Measurements from ENCODE around the gene ATG2A. TPM values are rescaled to one million over a fixed set of nuclear protein-coding genes. Genes with fewer than 3 reads are reported as not detected.
"Not testable (repeated sequence)": the region's sequence is repeated elsewhere in the genome, so short reads cannot be mapped to it uniquely, and the experiment has no call there.

The ATG2A gene
- polyA plus RNA-seq, 10 donors: 8.1 to 13.5 (median 11.1) TPM

- DNase-seq: peak in 2 of 3 donors; percentile 67 to 82
Observed at GRCh38 chr11:64854534-64855502, 62.2 kb downstream of the ATG2A start.

GRCh38 chr11:64854157-64854533, 62.9 kb downstream of the ATG2A start:
- DNase-seq: no peak

- DNase-seq: no peak
Observed at GRCh38 chr11:64853709-64854108, 63.3 kb downstream of the ATG2A start.

- DNase-seq: no peak
Observed at GRCh38 chr11:64852804-64853509, 64.1 kb downstream of the ATG2A start.

GRCh38 chr11:64851831-64852351, 65.1 kb downstream of the ATG2A start:
- no peak for DNase-seq

- peak in 1 of 3 donors; percentile 41 for DNase-seq
Observed at GRCh38 chr11:64850979-64851567, 65.9 kb downstream of the ATG2A start.

- peak in 1 of 3 donors; percentile 44 for DNase-seq
Observed at GRCh38 chr11:64849598-64850356, 67.2 kb downstream of the ATG2A start.

- DNase-seq: no peak
Observed at GRCh38 chr11:64848826-64849597, 68.0 kb downstream of the ATG2A start.

GRCh38 chr11:64848214-64848825, 68.7 kb downstream of the ATG2A start:
- no peak for DNase-seq

- peak; percentile 86 to 94 (median 91) for DNase-seq
Observed at GRCh38 chr11:64846998-64847666, 69.9 kb downstream of the ATG2A start.

- not testable (repeated sequence) for DNase-seq
Observed at GRCh38 chr11:64845776-64846129, 71.3 kb downstream of the ATG2A start.

GRCh38 chr11:64845129-64845775, 71.8 kb downstream of the ATG2A start:
- DNase-seq: no peak

Other genes with a start within 250 kb of the ATG2A start
- gene NRXN2, start 194.0 kb downstream of the ATG2A start, polyA plus RNA-seq (ENCODE audit: insufficient read length in 10 of 10): 10 to 100 TPM; 16.4 to 36.8 (median 26.1) TPM
- 10 to 100 TPM; 13.3 to 60.2 (median 40.2) TPM for gene RASGRP2, start 173.1 kb downstream of the ATG2A start, polyA plus RNA-seq (ENCODE audit: insufficient read length in 10 of 10)
- gene PYGM, start 157.2 kb downstream of the ATG2A start, polyA plus RNA-seq (ENCODE audit: insufficient read length in 10 of 10): 100 to 1,000 TPM in 9 of 10 donors, 10 to 100 TPM in 1; 56.2 to 435 (median 195) TPM
- gene SF1, start 138.7 kb downstream of the ATG2A start, polyA plus RNA-seq (ENCODE audit: insufficient read length in 10 of 10): 100 to 1,000 TPM; 158 to 288 (median 220) TPM
- gene MAP4K2, start 114.0 kb downstream of the ATG2A start, polyA plus RNA-seq (ENCODE audit: insufficient read length in 10 of 10): 10 to 100 TPM in 8 of 10 donors, 1 to 10 TPM in 2; 8.2 to 19.4 (median 11.7) TPM
- gene MEN1, start 106.7 kb downstream of the ATG2A start, polyA plus RNA-seq (ENCODE audit: insufficient read length in 10 of 10): 10 to 100 TPM; 15.3 to 26.0 (median 20.3) TPM
- gene CDC42BPG, start 72.6 kb downstream of the ATG2A start, polyA plus RNA-seq (ENCODE audit: insufficient read length in 10 of 10): 1 to 10 TPM in 2 of 10 donors, under 1 TPM in 8; 0.48 to 2.8 (median 0.72) TPM
- gene EHD1, start 38.6 kb downstream of the ATG2A start, polyA plus RNA-seq (ENCODE audit: insufficient read length in 10 of 10): 100 to 1,000 TPM in 3 of 10 donors, 10 to 100 TPM in 7; 64.4 to 115 (median 92.9) TPM
- 10 to 100 TPM in 8 of 10 donors, 1 to 10 TPM in 2; 10.0 to 13.0 (median 11.3) TPM for gene PPP2R5B, start 7.5 kb upstream of the ATG2A start, polyA plus RNA-seq (ENCODE audit: insufficient read length in 10 of 10)
- gene GPHA2, start 18.7 kb upstream of the ATG2A start, polyA plus RNA-seq (ENCODE audit: insufficient read length in 10 of 10): under 1 TPM in 2 of 10 donors, not detected in 8; 0.27 to 0.45 TPM
- under 1 TPM in 1 of 10 donors, not detected in 9; 0.20 TPM for gene MAJIN, start 54.9 kb upstream of the ATG2A start, polyA plus RNA-seq (ENCODE audit: insufficient read length in 10 of 10)
- gene BATF2, start 79.8 kb upstream of the ATG2A start, polyA plus RNA-seq (ENCODE audit: insufficient read length in 10 of 10): 1 to 10 TPM in 6 of 10 donors, under 1 TPM in 4; 0.79 to 1.6 (median 1.1) TPM
- gene ARL2, start 97.0 kb upstream of the ATG2A start, polyA plus RNA-seq (ENCODE audit: insufficient read length in 10 of 10): 10 to 100 TPM; 60.2 to 90.7 (median 76.5) TPM
- gene SNX15, start 110.2 kb upstream of the ATG2A start, polyA plus RNA-seq (ENCODE audit: insufficient read length in 10 of 10): 10 to 100 TPM; 17.5 to 25.7 (median 22.5) TPM
- gene SAC3D1, start 124.0 kb upstream of the ATG2A start, polyA plus RNA-seq (ENCODE audit: insufficient read length in 10 of 10): 10 to 100 TPM in 8 of 10 donors, 1 to 10 TPM in 2; 9.6 to 14.9 (median 12.1) TPM
- gene NAALADL1, start 141.3 kb upstream of the ATG2A start, polyA plus RNA-seq (ENCODE audit: insufficient read length in 10 of 10): 1 to 10 TPM; 6.3 to 10.0 (median 7.6) TPM
- gene CDCA5, start 166.8 kb upstream of the ATG2A start, polyA plus RNA-seq (ENCODE audit: insufficient read length in 10 of 10): 10 to 100 TPM in 7 of 10 donors, 1 to 10 TPM in 3; 8.2 to 19.0 (median 10.9) TPM
- gene ZFPL1, start 167.0 kb upstream of the ATG2A start, polyA plus RNA-seq (ENCODE audit: insufficient read length in 10 of 10): 10 to 100 TPM; 16.9 to 27.3 (median 20.1) TPM
- gene VPS51, start 179.0 kb upstream of the ATG2A start, polyA plus RNA-seq (ENCODE audit: insufficient read length in 10 of 10): 100 to 1,000 TPM in 7 of 10 donors, 10 to 100 TPM in 3; 75.4 to 150 (median 107) TPM
- gene TM7SF2, start 194.7 kb upstream of the ATG2A start, polyA plus RNA-seq (ENCODE audit: insufficient read length in 10 of 10): 10 to 100 TPM in 5 of 10 donors, 1 to 10 TPM in 5; 6.4 to 12.8 (median 10.2) TPM
- gene ZNHIT2, start 200.5 kb upstream of the ATG2A start, polyA plus RNA-seq (ENCODE audit: insufficient read length in 10 of 10): 1 to 10 TPM; 3.6 to 5.8 (median 4.4) TPM
- 1,000 to 10,000 TPM in 4 of 10 donors, 100 to 1,000 TPM in 6; 706 to 1,181 (median 912) TPM for gene FAU, start 204.9 kb upstream of the ATG2A start, polyA plus RNA-seq (ENCODE audit: insufficient read length in 10 of 10)
- gene MRPL49, start 205.1 kb upstream of the ATG2A start, polyA plus RNA-seq (ENCODE audit: insufficient read length in 10 of 10): 10 to 100 TPM; 17.5 to 26.5 (median 23.4) TPM
- gene SYVN1, start 217.3 kb upstream of the ATG2A start, polyA plus RNA-seq (ENCODE audit: insufficient read length in 10 of 10): 10 to 100 TPM; 37.4 to 45.1 (median 38.9) TPM

Measured in muscle of back (tissue), 11 donors.